ENCODE data around the gene BAHD1.

BAHD1 gene

DNA sequence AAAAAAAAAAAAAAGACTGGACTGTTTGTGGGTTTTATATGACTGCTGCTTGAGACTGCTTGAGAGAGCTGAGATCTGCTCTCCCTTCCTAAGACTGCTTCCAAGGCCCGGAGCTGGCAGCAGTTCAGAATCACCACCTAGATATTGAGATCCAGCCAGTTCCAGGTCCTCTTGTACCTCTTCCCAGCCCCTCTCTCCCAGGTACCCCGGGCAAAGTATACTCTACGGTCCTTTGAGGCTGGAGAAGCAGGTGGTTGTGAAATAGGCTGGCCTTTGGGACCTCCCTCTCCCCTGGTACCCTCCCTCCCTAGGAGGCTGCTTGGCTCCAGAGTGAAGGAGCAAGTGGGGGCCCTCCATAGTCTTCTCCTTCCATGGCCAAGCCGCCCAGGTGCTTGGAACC lies 12.6 kb upstream of the BAHD1 start:
- no peak overlapping the region for H3K27ac Mint-ChIP-seq
- DNase-seq: no peak
- H3K36me3 Mint-ChIP-seq (ENCODE audit: low read depth): no peaks in the 10 kb centered on the region
- peaks cover 15% of the 10 kb centered on the region for H3K4me1 Mint-ChIP-seq
- TF ChIP-seq, protein P1, sequence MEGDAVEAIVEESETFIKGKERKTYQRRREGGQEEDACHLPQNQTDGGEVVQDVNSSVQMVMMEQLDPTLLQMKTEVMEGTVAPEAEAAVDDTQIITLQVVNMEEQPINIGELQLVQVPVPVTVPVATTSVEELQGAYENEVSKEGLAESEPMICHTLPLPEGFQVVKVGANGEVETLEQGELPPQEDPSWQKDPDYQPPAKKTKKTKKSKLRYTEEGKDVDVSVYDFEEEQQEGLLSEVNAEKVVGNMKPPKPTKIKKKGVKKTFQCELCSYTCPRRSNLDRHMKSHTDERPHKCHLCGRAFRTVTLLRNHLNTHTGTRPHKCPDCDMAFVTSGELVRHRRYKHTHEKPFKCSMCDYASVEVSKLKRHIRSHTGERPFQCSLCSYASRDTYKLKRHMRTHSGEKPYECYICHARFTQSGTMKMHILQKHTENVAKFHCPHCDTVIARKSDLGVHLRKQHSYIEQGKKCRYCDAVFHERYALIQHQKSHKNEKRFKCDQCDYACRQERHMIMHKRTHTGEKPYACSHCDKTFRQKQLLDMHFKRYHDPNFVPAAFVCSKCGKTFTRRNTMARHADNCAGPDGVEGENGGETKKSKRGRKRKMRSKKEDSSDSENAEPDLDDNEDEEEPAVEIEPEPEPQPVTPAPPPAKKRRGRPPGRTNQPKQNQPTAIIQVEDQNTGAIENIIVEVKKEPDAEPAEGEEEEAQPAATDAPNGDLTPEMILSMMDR (IDR thresholded peaks at IDR 0.05): no peak
- no peaks in the 10 kb centered on the region for H3K9me3 Mint-ChIP-seq
- H3K4me3 Mint-ChIP-seq: no peak overlapping the region
- H3K27me3 Mint-ChIP-seq (ENCODE audit: low read depth, poor library complexity): peaks cover 27% of the 10 kb centered on the region

DNA sequence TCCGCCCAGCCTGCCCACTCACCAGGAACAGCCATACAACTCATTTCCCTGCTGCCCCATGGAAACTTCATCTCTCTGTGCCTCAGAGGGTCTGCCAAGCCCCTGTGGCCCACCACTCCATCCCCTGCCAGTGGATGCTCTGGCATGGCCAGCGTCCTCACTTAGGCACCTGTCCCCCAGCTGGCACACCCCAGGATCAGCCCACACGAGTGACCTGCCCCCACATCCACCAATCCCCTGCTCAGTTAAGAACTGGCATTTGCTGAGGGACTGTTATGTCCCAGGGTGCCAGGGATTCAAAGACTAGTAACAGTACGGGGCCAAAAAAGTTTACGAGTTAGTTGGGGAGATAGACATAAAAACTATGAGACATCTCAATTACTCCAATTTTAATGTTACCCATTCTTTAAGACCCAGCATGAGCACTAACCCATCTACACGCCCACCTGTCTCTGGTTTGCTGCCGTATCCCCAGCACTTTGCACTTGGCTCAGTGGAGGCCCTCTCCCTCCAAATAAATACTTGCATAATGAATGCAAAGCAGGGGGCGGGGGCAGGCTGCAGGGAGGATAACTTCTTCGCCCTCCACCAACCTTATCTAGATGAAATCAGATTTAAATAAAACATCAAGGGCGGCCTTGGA lies 11.6 kb upstream of the BAHD1 start:
- no peak overlapping the region for H3K4me3 Mint-ChIP-seq
- H3K27ac Mint-ChIP-seq: no peak overlapping the region
- no peak for DNase-seq
- no peaks in the 10 kb centered on the region for H3K36me3 Mint-ChIP-seq (ENCODE audit: low read depth)
- TF ChIP-seq, protein P1 (IDR thresholded peaks at IDR 0.05): no peak
- H3K27me3 Mint-ChIP-seq (ENCODE audit: low read depth, poor library complexity): peaks cover 34% of the 10 kb centered on the region
- no peaks in the 10 kb centered on the region for H3K9me3 Mint-ChIP-seq
- H3K4me1 Mint-ChIP-seq: peaks cover 15% of the 10 kb centered on the region

- TF ChIP-seq, protein P1 (IDR thresholded peaks at IDR 0.05): no peak
- Mint-ChIP-seq H3K4me3 (peak overlapping the region; percentile 22), H3K36me3 (ENCODE audit: low read depth) (no peaks in the 10 kb centered on the region), H3K4me1 (peaks cover 21% of the 10 kb centered on the region), H3K9me3 (no peaks in the 10 kb centered on the region), H3K27me3 (ENCODE audit: low read depth, poor library complexity) (peaks cover 46% of the 10 kb centered on the region), H3K27ac (no peak overlapping the region)
- DNase-seq: peak; percentile 44
These were observed 10.4 kb upstream of the BAHD1 start for GRCh38 chr15:40430271-40430805.

DNA sequence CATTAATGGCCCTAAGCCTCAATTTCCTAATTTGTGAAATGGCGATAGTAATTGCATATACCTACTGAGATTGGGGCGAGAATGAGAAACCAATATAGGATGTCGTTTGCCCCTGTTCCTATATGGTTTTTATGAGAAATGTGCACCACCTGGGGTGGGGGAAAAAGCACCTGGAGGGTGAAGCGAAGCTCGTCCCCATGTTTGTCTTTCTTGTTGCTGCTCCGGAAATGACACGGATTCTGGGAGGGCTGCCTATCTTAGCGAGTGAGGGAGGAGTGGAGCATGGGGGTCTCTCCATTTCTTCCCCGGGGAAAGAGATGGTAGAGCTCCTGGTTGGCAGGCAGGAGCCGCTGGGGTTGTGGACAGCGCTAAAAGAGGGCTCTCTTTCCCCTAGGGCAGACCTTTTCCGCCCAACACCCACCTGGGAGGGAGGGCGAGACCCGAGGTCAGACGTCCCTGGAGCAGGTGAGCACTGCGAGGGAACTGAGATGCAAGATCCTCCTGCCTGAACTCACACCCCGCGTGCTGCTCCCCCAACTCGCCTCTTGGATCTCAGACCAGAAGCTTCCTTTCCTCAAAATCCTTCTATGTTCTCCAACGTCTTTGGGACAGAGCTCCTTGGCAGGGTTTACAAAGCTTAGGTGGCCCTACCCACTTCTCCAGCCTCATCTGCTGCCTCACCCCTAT lies 5.6 kb upstream of the BAHD1 start:
- Mint-ChIP-seq H3K9me3 (no peaks in the 10 kb centered on the region), H3K4me1 (peaks cover 60% of the 10 kb centered on the region), H3K27me3 (ENCODE audit: low read depth, poor library complexity) (peaks cover 50% of the 10 kb centered on the region), H3K27ac (no peak overlapping the region), H3K36me3 (ENCODE audit: low read depth) (no peaks in the 10 kb centered on the region), H3K4me3 (peak overlapping the region; percentile 77)
- TF ChIP-seq, protein P1 (IDR thresholded peaks at IDR 0.05): no peak
- no peak for DNase-seq

- DNase-seq: no peak
- Mint-ChIP-seq H3K9me3 (no peaks in the 10 kb centered on the region), H3K4me3 (peak overlapping the region; percentile 77), H3K36me3 (ENCODE audit: low read depth) (no peaks in the 10 kb centered on the region), H3K4me1 (peaks cover 56% of the 10 kb centered on the region), H3K27me3 (ENCODE audit: low read depth, poor library complexity) (peaks cover 50% of the 10 kb centered on the region), H3K27ac (peak overlapping the region; percentile 2)
- TF ChIP-seq, protein P1 (IDR thresholded peaks at IDR 0.05): no peak
These were observed 5.1 kb upstream of the BAHD1 start for GRCh38 chr15:40435710-40436089.
